H7 (cell line): ENCODE data around the gene CCDC80. TPM values are rescaled to one million over a fixed set of nuclear protein-coding genes. Genes with fewer than 3 reads are reported as not detected.

ENCODE experiments used
- DNase-seq: peaks from one replicate; pipeline ENCODE4 v3.0.0; 2012
- H3K27me3 ChIP-seq: 2 replicates; pipeline ENCODE4 v1.6.0; 2011; ENCODE audit warnings: mild to moderate bottlenecking, low read length; ENCODE audit not compliant: control insufficient read depth, insufficient read depth
- H3K36me3 ChIP-seq: replicated peaks from 2 replicates; pipeline ENCODE4 v1.5.1; 2011; ENCODE audit warnings: low read length; ENCODE audit not compliant: control insufficient read depth, insufficient read depth
- H3K4me3 ChIP-seq: 2 replicates; pipeline ENCODE4 v1.5.1; 2011; ENCODE audit warnings: low read depth, mild to moderate bottlenecking, control low read depth, low read length, moderate library complexity; ENCODE audit not compliant: insufficient read depth
- total RNA-seq: library from RNA; depleted of rRNA; stranded (reverse); fragments of >200 nt; shearing (Covaris generic); gene quantifications from 2 replicates; pipeline ENCODE4 v1.2.3, GENCODE V29; 2014

Gene CCDC80
- total RNA-seq, 1 experiment from 2014 or later: 17.2 TPM

GRCh38 chr3:112602217-112602838 is 38.6 kb downstream of the CCDC80 start:
- Histone ChIP-seq H3K4me3 (no peak overlapping the region), H3K27me3 (no peaks in the 10 kb centered on the region), H3K36me3 (no peaks in the 10 kb centered on the region)
- no peak for DNase-seq

DNA sequence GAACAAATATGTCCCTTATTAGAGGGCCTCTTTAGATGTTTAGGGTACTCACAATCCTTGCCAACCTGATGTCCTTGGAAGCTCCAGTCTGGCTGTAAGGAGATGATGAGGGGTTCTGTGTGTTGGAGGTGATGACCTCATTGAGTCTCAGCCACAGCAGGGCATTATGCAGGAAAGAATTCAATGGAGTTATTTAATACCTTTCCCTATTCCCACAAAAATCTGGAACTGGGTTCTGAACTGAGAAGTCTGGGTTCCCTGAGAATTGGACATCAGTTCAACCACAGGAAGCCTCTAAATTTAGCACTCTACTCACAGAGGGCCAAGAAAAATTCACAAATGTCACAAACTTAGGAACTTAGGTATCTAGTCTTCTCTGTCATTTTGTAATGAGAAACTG is 42.2 kb downstream of the CCDC80 start:
- Histone ChIP-seq H3K4me3 (no peak overlapping the region), H3K27me3 (no peaks in the 10 kb centered on the region), H3K36me3 (no peaks in the 10 kb centered on the region)
- no peak for DNase-seq

DNA sequence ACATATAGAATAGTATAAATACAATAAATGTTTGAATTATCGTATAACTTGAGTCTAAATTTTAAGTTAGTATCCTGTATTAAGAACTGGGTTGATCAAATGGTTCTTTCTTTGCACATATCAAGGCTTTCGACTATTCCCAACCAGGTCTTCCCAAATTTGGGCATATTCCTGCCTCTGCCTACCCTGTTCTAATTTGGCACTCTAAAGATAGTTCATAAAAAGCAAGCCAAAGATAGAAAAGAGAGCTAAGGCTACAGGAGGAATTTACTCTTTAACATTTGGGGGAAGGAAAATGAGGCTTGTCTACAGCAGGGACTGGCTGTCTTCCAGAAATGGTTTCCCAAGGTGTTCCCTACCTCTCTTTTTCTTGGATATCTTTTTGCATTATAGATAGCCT is 43.0 kb downstream of the CCDC80 start:
- Histone ChIP-seq H3K4me3 (no peak overlapping the region), H3K36me3 (no peaks in the 10 kb centered on the region), H3K27me3 (no peaks in the 10 kb centered on the region)
- no peak for DNase-seq

- DNase-seq: no peak
- Histone ChIP-seq H3K4me3 (no peak overlapping the region), H3K36me3 (no peaks in the 10 kb centered on the region), H3K27me3 (no peaks in the 10 kb centered on the region)
Measured at GRCh38 chr3:112594856-112595255, 46.1 kb downstream of the CCDC80 start.

- no peaks in the 10 kb centered on the region for H3K27me3 ChIP-seq
- DNase-seq: no peak
- H3K4me3 ChIP-seq: no peak overlapping the region
- no peaks in the 10 kb centered on the region for H3K36me3 ChIP-seq
Measured at GRCh38 chr3:112593258-112593657, 47.7 kb downstream of the CCDC80 start.

DNA sequence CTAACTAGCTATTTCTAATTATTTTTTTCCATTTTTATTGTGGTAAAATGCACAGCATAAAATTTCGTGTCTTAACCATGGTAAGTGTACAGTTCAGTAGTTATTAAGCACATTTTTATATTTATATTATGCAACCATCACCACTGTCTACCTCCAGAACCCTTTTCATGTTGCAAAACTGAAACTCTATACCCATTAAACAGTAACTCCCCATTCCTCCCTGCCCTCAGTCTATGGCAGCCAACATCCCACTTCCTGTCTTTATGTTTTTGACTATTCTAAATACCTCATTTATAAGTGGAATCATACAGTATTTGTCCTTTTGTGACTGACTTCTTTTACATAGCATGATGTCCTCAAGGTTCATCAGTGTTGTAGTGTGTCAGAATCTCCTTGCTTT is 53.6 kb downstream of the CCDC80 start:
- Histone ChIP-seq H3K27me3 (no peaks in the 10 kb centered on the region), H3K4me3 (no peak overlapping the region), H3K36me3 (peaks cover 2% of the 10 kb centered on the region; the same call in 1 of the 2 replicates)
- DNase-seq: no peak

DNA sequence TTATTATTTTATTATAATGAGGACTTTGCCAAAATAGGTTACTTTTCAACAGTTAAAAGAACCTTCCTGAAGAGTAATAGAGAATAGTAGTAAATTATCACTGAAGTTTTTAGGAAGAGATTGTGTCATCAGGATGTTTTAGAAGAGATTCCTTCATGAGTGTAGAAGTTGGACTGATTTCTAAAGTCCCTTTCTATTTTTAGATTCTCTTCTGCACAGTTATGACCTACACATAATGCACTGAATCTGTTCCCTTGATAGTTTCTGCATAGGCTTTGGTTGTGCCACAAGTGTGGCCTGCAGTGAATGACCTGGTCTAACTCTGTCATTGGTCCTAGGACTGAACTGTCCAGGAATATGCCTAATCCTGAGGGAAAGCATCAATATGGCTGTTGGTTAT is 55.2 kb downstream of the CCDC80 start:
- no peak overlapping the region for H3K4me3 ChIP-seq
- H3K27me3 ChIP-seq: no peaks in the 10 kb centered on the region
- no peak for DNase-seq
- H3K36me3 ChIP-seq: peaks cover 2% of the 10 kb centered on the region; the same call in 1 of the 2 replicates

DNA sequence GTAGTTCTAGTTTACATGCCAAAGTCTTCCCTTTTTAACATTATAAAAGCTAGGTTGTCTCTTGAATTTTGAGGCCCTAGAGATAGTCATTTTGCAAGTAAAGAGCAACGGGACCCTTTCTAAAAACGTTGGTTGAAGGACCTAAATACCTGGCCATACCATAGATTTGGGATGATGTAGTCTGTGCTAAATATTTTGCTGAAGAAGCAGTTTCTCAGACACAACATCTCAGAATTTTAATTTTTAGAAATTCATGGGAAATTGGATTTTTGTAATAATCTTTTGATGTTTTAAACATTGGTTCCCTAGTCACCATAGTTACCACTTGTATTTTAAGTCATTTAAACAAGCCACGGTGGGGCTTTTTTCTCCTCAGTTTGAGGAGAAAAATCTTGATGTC is 57.8 kb downstream of the CCDC80 start:
- Histone ChIP-seq H3K4me3 (no peak overlapping the region), H3K27me3 (no peaks in the 10 kb centered on the region), H3K36me3 (peaks cover 2% of the 10 kb centered on the region; the same call in 1 of the 2 replicates)
- DNase-seq: no peak

DNA sequence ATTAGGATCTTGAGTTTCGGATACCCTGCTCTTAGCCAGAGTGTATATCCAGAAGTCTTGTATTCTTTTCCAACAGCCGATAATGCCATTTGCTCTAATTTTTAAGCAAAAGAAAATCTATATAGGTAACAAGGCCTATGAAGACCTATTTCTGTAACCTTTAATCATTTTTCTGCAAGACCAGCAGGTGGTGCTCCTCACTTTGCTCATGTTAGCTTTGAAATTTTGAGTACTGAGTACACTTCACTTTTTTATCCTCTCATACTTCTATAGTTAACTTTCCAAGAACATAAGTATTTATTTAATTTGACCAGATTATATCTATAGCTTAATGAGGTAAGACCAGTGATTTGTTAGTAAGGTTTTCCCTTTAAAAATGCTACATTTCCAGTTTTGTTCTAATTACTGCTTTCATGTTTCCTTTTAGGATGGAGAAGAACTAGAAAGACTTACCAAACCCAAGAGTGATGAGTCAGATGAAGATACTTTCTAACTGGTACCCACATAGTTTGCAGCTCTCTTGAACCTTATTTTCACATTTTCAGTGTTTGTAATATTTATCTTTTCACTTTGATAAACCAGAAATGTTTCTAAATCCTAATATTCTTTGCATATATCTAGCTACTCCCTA is 58.6 kb downstream of the CCDC80 start:
- no peak for DNase-seq
- Histone ChIP-seq H3K4me3 (no peak overlapping the region), H3K36me3 (peaks cover 2% of the 10 kb centered on the region; the same call in 1 of the 2 replicates), H3K27me3 (no peaks in the 10 kb centered on the region)

GRCh38 chr3:112579697-112580096 is 61.2 kb downstream of the CCDC80 start:
- Histone ChIP-seq H3K36me3 (peaks cover 2% of the 10 kb centered on the region; the same call in 1 of the 2 replicates), H3K4me3 (no peak overlapping the region), H3K27me3 (no peaks in the 10 kb centered on the region)
- no peak for DNase-seq

DNA sequence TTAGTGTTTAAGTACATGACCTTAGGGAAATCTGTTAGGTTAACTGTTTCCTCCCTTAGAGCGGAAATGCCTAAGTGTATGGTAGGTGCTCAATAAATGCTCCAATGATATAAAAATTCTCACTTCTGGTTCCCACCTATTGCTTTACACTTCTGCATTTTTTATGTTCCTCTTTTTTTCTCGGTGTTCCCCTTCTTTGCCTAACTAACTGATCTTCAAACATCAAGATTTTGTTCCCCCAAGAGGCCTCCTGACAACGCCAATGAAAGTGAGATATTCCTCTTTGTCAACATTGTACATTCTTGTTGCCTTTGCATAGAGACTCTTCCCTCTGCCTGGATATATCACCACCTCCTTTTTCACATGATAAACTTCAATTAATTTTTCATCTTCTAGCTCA is 61.7 kb downstream of the CCDC80 start:
- no peaks in the 10 kb centered on the region for H3K27me3 ChIP-seq
- H3K36me3 ChIP-seq: peaks cover 2% of the 10 kb centered on the region; the same call in 1 of the 2 replicates
- DNase-seq: no peak
- no peak overlapping the region for H3K4me3 ChIP-seq

DNA sequence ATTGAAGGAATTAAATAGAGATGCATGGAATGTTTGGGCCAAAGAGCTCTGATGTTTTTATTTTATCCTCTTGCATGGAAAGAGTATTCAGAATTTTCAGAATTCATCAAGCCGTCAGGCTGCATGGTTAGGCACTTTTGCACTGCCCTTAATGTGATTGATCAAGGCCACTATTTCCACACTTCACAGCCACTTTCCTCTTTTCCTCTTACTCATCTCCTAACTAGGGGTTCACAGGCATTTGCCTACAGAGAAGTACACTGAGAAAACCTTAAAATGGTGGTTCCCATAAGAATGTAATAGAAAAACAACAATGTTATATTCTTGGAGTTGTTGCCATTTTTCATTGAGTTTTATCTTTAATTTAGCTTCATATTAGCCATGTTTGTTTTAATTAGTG is 68.2 kb downstream of the CCDC80 start:
- Histone ChIP-seq H3K27me3 (no peaks in the 10 kb centered on the region), H3K4me3 (no peak overlapping the region), H3K36me3 (peaks cover 16% of the 10 kb centered on the region)
- no peak for DNase-seq

GRCh38 chr3:112569265-112569664 is 71.7 kb downstream of the CCDC80 start:
- Histone ChIP-seq H3K36me3 (peaks cover 21% of the 10 kb centered on the region), H3K27me3 (no peaks in the 10 kb centered on the region), H3K4me3 (no peak overlapping the region)
- no peak for DNase-seq

- Histone ChIP-seq H3K4me3 (no peak overlapping the region), H3K36me3 (peaks cover 19% of the 10 kb centered on the region), H3K27me3 (no peaks in the 10 kb centered on the region)
- no peak for DNase-seq
Measured at GRCh38 chr3:112568642-112569041, 72.3 kb downstream of the CCDC80 start.

- Histone ChIP-seq H3K4me3 (no peak overlapping the region), H3K36me3 (peaks cover 8% of the 10 kb centered on the region), H3K27me3 (no peaks in the 10 kb centered on the region)
- DNase-seq: no peak
Measured at GRCh38 chr3:112564940-112565305, 76.0 kb downstream of the CCDC80 start.
